CD14-positive monocyte (primary cell): Measurements from ENCODE around the gene HID1. TPM values are rescaled to one million over a fixed set of nuclear protein-coding genes. Genes with fewer than 3 reads are reported as not detected.

ENCODE experiments used
- DNase-seq, 3 donors: peaks; one replicate each; pipeline ENCODE4 v3.0.0-alpha.2; 2011 to 2022
- H2AFZ ChIP-seq: 2 replicates; pipeline ENCODE4 v1.6.0; 2012; ENCODE audit warnings: mild to moderate bottlenecking, low read depth, low read length, inconsistent platforms; ENCODE audit not compliant: insufficient read depth, poor library complexity, severe bottlenecking
- H3K27ac ChIP-seq, 2 donors: 1 replicate in 1 of 2; 2 replicates in 1 of 2; pipeline ENCODE4 v1.5.1; 2012 to 2013; ENCODE audit warnings: low read length in 2 of 2, control low read depth in 1 of 2, inconsistent platforms in 1 of 2, low read depth in 1 of 2, mild to moderate bottlenecking in 1 of 2
- H3K27me3 ChIP-seq, 2 donors: one replicate each; pipeline versions ENCODE4 v1.6.0 to v1.6.1; 2011 to 2013; ENCODE audit warnings: low read length in 2 of 2; ENCODE audit not compliant: control insufficient read depth in 2 of 2, insufficient read depth in 2 of 2
- H3K36me3 ChIP-seq, 2 donors: replicated peaks in 1 of 2; 1 replicate in 1 of 2; 2 replicates in 1 of 2; pipeline versions ENCODE4 v1.5.1 to v1.6.1; 2012 to 2013; ENCODE audit warnings: low read length in 2 of 2, control low read depth in 1 of 2, inconsistent platforms in 1 of 2, mild to moderate bottlenecking in 1 of 2; ENCODE audit not compliant: insufficient read depth in 2 of 2, control insufficient read depth in 1 of 2
- H3K4me1 ChIP-seq, 2 donors: 1 replicate in 1 of 2; 2 replicates in 1 of 2; pipeline versions ENCODE4 v1.5.1 to v1.6.1; 2012 to 2013; ENCODE audit warnings: low read length in 2 of 2, control low read depth in 1 of 2, inconsistent platforms in 1 of 2, mild to moderate bottlenecking in 1 of 2, moderate library complexity in 1 of 2; ENCODE audit not compliant: insufficient read depth in 2 of 2, control insufficient read depth in 1 of 2
- H3K4me2 ChIP-seq: replicated peaks from 2 replicates; pipeline ENCODE3; 2012; ENCODE audit warnings: low read length, moderate library complexity, mild to moderate bottlenecking; ENCODE audit not compliant: poor library complexity, severe bottlenecking; ENCODE audit errors: extremely low read depth
- H3K4me3 ChIP-seq, 3 experiments: fragments of 200-600 bp in 1 of 3; sonication (generic) in 1 of 3; replicated peaks in 1 of 3; 1 replicate in 2 of 3; 2 replicates in 1 of 3; pipeline ENCODE4 v1.5.1; 2011 to 2013; ENCODE audit warnings: low read length in 3 of 3, mild to moderate bottlenecking in 3 of 3, control low read depth in 2 of 3, low read depth in 2 of 3, inconsistent platforms in 1 of 3, moderate library complexity in 1 of 3
- H3K79me2 ChIP-seq: 2 replicates; pipeline ENCODE4 v1.6.0; 2012; ENCODE audit warnings: mild to moderate bottlenecking, control low read depth, inconsistent platforms, low read length, moderate library complexity; ENCODE audit not compliant: insufficient read depth
- H3K9ac ChIP-seq: 2 replicates; pipeline ENCODE4 v1.6.0; 2017; ENCODE audit warnings: low read length, mild to moderate bottlenecking; ENCODE audit not compliant: insufficient read depth, poor library complexity, severe bottlenecking
- H3K9me3 ChIP-seq, 2 donors: replicated peaks in 1 of 2; 1 replicate in 1 of 2; 2 replicates in 1 of 2; pipeline versions ENCODE4 v1.5.1 to v1.6.1; 2012 to 2013; ENCODE audit warnings: low read length in 2 of 2, control low read depth in 1 of 2; ENCODE audit not compliant: control insufficient read depth in 1 of 2, insufficient read depth in 1 of 2
- H4K20me1 ChIP-seq: 2 replicates; pipeline ENCODE4 v1.6.0; 2012; ENCODE audit warnings: mild to moderate bottlenecking, low read length, control low read depth, moderate library complexity; ENCODE audit not compliant: insufficient read depth
- H3K27ac Mint-ChIP-seq, 7 donors: one replicate each; pipeline ENCODE4 v1.8.0; 2020; ENCODE audit warnings: mild to moderate bottlenecking in 7 of 7, mixed read lengths in 7 of 7, moderate library complexity in 6 of 7, inconsistent platforms in 2 of 7
- H3K27me3 Mint-ChIP-seq, 3 donors: one replicate each; pipeline ENCODE4 v1.8.0; 2021 to 2022; ENCODE audit warnings: low read depth in 3 of 3, mild to moderate bottlenecking in 3 of 3, mixed read lengths in 3 of 3, moderate library complexity in 3 of 3, inconsistent platforms in 1 of 3
- H3K36me3 Mint-ChIP-seq, 2 donors: one replicate each; pipeline ENCODE4 v1.8.0; 2020; ENCODE audit warnings: mixed read lengths in 2 of 2, inconsistent platforms in 1 of 2, mild to moderate bottlenecking in 1 of 2
- H3K4me1 Mint-ChIP-seq: one replicate; pipeline ENCODE4 v1.8.0; 2020; ENCODE audit warnings: mild to moderate bottlenecking, mixed read lengths
- H3K4me3 Mint-ChIP-seq, 2 donors: one replicate each; pipeline ENCODE4 v1.8.0; 2020; ENCODE audit warnings: mild to moderate bottlenecking in 2 of 2, mixed read lengths in 2 of 2, moderate library complexity in 1 of 2
- H3K9me3 Mint-ChIP-seq, 7 donors: one replicate each; pipeline ENCODE4 v1.8.0; 2020 to 2022; ENCODE audit warnings: mixed read lengths in 7 of 7, mild to moderate bottlenecking in 6 of 7, moderate library complexity in 6 of 7, inconsistent platforms in 2 of 7
- CTCF ChIP-seq: fragments of 200-600 bp; IDR thresholded peaks from one replicate; pipeline ENCODE4 v1.8.0; 2022; ENCODE audit warnings: antibody characterized with exemption, mild to moderate bottlenecking
- WGBS: methylation state at CpG from one replicate; pipeline ENCODE4 v1.1.5; 2013; ENCODE audit warnings: missing lambda C conversion rate; ENCODE audit not compliant: insufficient coverage; 5-methylcytosine and 5-hydroxymethylcytosine counted together
- intact Hi-C, 2 donors: fragments of 100-400 bp; cut with micrococcal nuclease; formaldehyde crosslinking; loops; one replicate each; pipeline versions ENCODE4 v1.15.0 to v1.15.1; 2023
- polyA plus RNA-seq, 3 donors: library from polyadenylated mRNA; depleted of rRNA in 1 of 3; unstranded in 2 of 3; stranded (reverse) in 1 of 3; fragments of 300-500 nt in 2 of 3; fragments of >200 nt in 1 of 3; fragmentation: Illumina TruSeq in 2 of 3; gene quantifications; 1 replicate in 2 of 3; 2 replicates in 1 of 3; pipeline ENCODE4 v1.2.3, GENCODE V29; 2012 to 2021

HID1 gene
- polyA plus RNA-seq, 3 donors: not detected

GRCh38 chr17:74998783-74999182 is 26.2 kb upstream of the HID1 start:
- H3K27ac ChIP-seq: no peak overlapping the region
- H3K79me2 ChIP-seq: no peaks in the 10 kb centered on the region
- no peak overlapping the region for H3K4me3 Mint-ChIP-seq
- H3K27ac Mint-ChIP-seq: no peak overlapping the region
- H3K27me3 Mint-ChIP-seq: peaks cover 2 to 3% (median 2%) of the 10 kb centered on the region in 3 donors
- peaks cover 15% of the 10 kb centered on the region for H3K4me1 Mint-ChIP-seq
- WGBS: 74% methylated on average over 6 of the region's 6 CpGs
- no peak for DNase-seq
- H3K27me3 ChIP-seq: no peaks in the 10 kb centered on the region
- no peaks in the 10 kb centered on the region for H3K36me3 ChIP-seq
- H3K36me3 Mint-ChIP-seq: no peaks in the 10 kb centered on the region
- intact Hi-C loops: no loop called here
- peaks cover 0 to 2% (median 0%) of the 10 kb centered on the region in 7 donors for H3K9me3 Mint-ChIP-seq
- H3K4me1 ChIP-seq: no peaks in the 10 kb centered on the region
- no peak overlapping the region for H3K4me3 ChIP-seq
- H4K20me1 ChIP-seq: no peaks in the 10 kb centered on the region
- H2AFZ ChIP-seq: no peak overlapping the region
- H3K4me2 ChIP-seq: no peak overlapping the region
- no peak overlapping the region for H3K9ac ChIP-seq
- H3K9me3 ChIP-seq: no peaks in the 10 kb centered on the region
- TF ChIP-seq CTCF: no peak

DNA sequence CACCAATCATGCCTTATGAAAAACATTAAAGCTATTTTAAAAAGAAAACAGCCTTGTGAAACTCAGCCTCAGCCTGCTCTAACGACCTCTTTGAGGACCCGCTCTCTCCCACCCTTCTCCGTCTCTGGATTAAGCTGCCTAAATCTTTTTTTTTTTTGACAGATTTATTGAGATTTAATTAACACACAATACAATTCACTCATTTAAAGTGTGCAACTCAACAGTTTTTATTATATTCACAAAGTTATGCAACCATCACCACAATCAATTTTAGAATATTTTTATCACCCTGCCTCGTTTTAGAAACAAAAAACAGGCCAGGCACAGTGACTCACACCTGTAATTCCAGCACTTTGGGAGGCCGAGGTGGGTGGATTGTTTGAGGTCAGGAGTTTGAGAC is 23.3 kb upstream of the HID1 start:
- H3K9ac ChIP-seq: no peak overlapping the region
- H3K79me2 ChIP-seq: no peaks in the 10 kb centered on the region
- H4K20me1 ChIP-seq: no peaks in the 10 kb centered on the region
- no peaks in the 10 kb centered on the region for H3K36me3 ChIP-seq
- no peaks in the 10 kb centered on the region for H3K4me1 ChIP-seq
- H3K27me3 ChIP-seq: no peaks in the 10 kb centered on the region
- no peak for TF ChIP-seq CTCF
- H3K4me1 Mint-ChIP-seq: peaks cover 18% of the 10 kb centered on the region
- 100% methylated on average over 3 of the region's 5 CpGs for WGBS
- intact Hi-C loops: no loop called here
- no peak overlapping the region for H3K4me2 ChIP-seq
- H3K4me3 Mint-ChIP-seq: no peak overlapping the region
- no peaks in the 10 kb centered on the region for H3K36me3 Mint-ChIP-seq
- no peak overlapping the region for H3K27ac ChIP-seq
- peaks cover 0 to 2% (median 0%) of the 10 kb centered on the region in 7 donors for H3K9me3 Mint-ChIP-seq
- no peak overlapping the region for H2AFZ ChIP-seq
- peaks cover 4 to 10% (median 4%) of the 10 kb centered on the region in 3 donors for H3K27me3 Mint-ChIP-seq
- no peaks in the 10 kb centered on the region for H3K9me3 ChIP-seq
- DNase-seq: no peak
- H3K27ac Mint-ChIP-seq: no peak overlapping the region
- no peak overlapping the region for H3K4me3 ChIP-seq
